GM20431 (cell line): ENCODE results near the gene ANKRD12.
"Not testable (repeated sequence)": the region's sequence is repeated elsewhere in the genome, so short reads cannot be mapped to it uniquely, and the experiment has no call there.

Experiments used
- in situ Hi-C: fragments of 300-500 bp; cut with MseI, MboI; formaldehyde crosslinking; loops from one replicate; pipeline ENCODE4 v1.15.0; 2020; ENCODE audit warnings: low sequenced_read_pairs; ENCODE audit not compliant: unreplicated experiment

ANKRD12 gene

DNA sequence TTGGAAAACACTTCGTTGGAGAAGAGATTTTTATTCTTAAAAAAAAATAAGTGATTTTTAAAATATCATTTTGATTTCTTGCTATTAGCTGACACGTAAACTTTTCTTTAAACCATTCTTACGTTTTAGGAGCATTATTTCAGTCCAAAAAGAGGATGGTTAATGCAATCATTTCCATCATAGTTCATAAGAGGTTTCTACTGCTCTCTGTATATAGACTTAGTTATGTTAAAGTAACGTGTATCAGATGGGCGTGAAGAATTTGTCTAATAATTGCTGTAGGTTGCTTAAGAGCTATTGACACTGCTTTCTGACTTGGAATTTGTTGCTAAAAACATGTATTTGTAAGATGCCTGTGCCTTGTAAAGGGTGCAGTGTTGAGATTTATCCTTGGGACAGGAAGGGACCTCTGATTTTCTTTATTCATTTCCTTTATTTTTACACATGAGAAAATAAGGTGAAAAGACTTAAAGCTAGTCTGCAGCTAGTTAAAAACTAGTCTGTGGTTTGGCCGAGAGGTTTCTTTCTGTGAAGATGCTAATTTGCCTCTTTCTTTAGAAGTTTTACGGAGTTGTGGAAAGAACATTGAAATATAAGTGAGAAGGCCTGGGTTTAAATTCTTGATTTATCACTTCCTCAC is 2.9 kb downstream of the ANKRD12 start:
- in situ Hi-C loops = no loop called here

DNA sequence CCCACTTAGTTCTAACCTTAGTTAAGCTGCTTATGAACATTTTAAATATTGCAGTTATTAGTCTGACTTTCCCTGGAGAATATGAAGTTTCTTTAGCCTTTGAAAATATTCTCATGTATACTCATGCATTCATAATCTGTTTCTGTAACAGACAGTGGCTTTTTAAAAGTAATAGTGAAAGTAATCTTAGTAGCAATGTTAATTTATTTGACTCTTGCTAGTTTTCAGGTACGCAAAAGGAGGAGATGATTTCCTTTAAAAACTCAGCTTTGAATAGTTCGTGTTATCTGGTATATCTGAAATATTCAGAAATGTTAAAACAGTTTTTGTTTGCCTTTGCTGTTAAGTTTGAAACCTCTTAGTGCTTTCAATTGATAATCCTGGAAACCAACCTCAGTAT is 3.8 kb downstream of the ANKRD12 start:
- in situ Hi-C loops = no loop called here

DNA sequence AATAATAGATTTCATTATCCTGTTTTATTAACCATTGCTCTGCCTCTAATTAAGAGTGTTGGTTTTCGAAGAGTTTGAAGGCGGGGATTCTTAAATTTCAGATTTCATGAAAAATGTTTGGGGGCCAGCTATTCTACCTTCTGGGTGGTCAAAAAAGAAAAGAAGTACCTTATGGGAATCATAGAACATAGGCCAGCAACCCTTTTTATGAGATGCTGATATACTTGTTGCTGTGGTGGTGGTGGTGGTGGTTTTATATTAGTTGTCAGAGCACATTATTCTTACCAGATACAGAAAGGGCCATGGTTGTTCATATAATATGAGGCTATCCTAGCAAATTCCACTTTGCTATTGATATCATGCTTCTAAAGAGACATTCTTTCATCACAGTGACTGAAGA is 4.4 kb downstream of the ANKRD12 start:
- in situ Hi-C loops = no loop called here

DNA sequence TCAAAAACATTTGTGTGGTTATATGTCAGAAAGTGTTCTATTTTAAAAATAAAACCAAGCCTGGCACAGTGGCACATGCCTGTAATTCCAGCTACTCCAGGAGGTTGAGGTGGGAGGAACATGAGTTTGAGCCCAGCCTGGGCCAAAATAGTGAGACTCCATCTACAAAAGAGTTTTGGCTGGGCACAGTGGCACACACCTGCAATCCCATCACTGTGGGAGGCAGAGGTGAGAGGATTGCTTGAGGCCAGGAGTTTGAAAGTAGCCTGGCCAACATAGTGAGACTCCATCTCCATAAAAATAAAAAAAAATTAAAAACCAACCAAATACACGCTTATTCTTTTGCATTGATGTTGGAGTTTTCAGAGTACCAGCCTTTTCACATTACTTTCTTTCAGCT is 9.6 kb downstream of the ANKRD12 start:
- in situ Hi-C loops = no loop called here

DNA sequence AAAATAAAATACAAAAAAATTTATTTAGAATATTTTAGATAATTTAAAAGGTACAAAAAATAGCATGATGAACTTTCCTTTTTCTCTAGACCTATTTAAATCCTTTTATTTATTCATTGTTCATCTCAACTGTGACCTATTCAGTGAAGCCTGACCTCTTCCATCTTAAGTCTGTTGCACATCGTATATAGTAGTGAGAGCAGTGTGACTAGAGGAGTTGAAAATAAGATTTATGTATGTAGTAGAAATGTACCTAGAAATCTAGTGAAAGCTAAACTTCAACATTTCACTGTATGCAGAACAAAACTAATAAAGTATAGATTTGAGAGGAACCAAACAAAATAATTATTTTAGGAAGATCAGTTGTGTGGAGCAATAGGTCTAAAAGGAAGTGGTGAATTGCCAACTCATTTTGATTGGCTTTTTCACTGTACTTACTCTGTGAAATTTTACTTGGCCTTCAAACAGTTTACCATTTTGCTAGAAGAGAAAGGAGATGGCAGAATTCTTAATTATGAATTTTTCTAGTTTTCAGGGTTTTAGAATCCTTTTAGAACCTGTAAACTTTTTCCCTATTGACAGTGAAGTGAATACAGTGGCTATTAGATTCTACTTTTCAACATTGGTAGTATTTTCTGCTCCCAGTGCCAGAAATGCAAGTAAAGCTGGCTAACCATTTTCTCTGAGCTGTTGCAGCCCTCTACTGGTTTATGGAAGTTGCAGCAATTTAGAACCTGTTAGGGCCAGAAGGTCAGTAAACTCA is 11.0 kb downstream of the ANKRD12 start:
- in situ Hi-C loops = no loop called here

DNA sequence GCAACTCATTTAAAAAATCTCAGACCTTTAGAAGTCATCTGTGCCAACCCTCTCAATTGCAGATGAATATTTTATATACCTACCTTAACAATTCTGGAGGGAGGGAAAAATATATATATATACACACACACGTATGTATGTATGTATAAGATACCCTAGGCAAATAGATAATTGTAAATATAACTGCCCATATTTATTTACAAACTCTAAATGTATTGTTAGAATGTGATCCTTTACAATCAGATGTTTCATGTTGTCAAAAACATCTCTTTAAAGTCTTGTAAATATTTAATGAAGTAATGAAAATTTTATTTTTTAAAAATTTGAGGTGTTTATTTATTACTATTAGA is 11.6 kb downstream of the ANKRD12 start:
- in situ Hi-C loops = no loop called here

DNA sequence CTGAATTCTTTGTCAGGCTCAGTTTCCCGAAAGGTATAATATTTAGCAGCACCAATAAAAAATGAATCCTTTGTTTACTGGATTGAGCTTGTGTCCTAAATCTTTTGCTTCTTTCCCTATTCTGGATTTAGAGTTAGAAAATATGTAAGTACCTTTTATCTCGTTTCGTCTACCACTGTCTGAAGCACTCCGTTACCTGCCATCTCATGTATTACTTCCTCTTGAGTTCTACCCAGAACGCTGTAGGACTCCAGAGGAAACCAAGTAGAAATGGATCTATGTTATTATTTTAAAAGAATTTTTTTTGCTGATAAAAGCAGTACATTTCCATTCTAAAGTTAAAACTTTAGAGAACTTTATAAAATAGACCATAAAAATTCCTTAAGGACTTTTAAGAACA is 13.5 kb downstream of the ANKRD12 start:
- in situ Hi-C loops = no loop called here

DNA sequence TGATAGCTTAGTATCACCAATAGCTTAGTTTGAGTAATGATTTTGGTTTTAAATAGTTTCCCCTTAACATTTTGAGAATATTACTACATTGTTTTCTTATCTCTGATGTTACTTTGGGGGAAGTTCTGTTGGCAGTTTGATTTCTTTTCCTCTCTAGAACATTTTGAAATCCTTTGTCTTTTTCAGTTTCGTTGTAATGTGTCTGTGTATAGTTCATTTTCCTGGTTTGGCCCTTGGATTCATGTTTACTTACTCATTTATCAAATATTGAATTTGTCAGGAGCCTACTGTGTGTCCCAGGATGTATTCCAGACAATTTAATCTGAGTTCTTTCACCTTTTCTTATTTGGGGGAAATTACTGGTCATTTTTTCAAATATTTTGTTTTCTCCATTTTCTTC is 16.7 kb downstream of the ANKRD12 start:
- in situ Hi-C loops = no loop called here

DNA sequence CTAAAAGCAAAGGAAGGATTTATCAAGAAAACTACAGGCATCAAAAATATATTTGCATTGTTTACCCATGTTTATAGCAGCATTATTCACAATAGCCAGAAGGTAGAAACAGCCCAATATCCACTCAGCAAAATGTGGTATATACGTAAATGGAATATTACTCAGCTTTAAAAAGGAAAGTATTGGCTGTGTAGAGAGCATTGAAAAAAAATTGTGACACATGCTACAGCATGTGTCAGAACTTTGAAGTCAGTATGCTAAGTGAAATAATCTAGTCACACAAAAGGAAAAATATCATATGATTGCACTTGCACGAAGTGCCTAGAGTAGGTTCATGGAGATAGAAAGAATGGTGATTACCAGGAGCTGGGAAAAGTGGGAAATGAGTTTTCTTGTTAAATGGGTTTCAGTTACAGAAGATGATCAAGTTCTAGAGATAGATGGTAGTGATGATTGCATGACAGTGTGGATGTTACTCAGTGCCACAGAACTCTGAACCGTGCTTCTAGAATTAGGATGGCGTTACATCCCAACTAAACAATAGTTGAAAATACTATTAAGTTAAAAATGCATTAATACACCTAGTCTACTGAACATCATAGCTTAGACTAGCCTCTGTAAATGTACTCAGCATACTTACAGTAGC is 20.1 kb downstream of the ANKRD12 start:
- in situ Hi-C loops = no loop called here

DNA sequence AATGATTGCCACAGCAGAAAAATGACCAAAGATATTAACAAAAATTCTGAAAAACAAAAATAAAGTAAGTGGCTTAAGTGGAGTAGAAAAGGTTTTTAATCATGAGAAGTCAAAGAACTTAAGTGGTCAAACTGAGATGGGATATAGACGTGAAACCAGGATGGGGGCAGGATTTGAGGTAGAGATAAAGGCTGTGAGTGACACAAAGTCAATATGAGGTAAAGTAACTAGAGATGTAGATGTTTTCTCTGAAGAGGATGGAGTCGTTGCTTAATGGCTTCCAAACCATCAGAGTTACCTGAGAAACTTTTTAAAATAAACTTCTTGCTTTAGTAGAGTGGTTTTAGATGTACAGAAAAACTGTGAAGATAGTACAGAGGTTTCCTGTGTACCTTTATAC is 21.2 kb downstream of the ANKRD12 start:
- in situ Hi-C loops = no loop called here

DNA sequence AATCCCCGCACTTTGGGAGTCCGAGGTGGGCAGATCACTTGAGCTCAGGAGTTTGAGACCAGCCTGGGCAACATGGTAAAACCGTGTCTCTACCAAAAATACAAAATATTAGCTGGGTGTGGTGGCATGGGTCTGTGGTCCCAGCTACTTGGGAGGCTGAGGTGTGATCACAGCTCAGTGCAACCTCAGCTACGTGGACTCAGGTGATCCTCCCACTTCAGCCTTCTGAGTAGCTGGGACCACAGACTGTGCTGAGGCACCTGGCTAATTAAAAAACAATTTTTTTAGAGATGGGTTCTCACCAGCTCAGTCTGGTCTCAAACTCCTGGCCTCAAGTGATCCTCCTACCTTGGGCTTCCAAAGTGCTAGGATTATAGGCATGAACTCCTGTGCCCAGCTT is 23.4 kb downstream of the ANKRD12 start:
- in situ Hi-C loops = no loop called here

DNA sequence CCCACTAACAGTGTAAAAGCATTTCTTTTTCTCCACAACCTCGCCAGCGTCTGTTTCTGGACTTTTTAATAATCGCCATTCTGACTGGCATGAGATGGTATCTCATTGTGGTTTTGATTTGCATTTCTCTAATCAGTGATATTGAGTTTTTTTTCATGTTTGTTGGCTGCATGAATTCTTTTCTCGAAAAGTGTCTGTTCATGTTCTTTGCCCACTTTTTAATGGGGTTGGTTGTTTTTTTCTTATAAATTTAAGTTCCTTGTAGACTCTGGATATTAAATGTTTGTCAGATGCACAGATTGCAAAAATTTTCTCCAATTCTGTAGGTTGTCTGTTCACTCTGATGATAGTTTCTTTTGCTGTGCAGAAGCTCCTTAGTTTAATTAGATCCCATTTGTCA is 26.1 kb downstream of the ANKRD12 start:
- in situ Hi-C loops = not testable (repeated sequence)

DNA sequence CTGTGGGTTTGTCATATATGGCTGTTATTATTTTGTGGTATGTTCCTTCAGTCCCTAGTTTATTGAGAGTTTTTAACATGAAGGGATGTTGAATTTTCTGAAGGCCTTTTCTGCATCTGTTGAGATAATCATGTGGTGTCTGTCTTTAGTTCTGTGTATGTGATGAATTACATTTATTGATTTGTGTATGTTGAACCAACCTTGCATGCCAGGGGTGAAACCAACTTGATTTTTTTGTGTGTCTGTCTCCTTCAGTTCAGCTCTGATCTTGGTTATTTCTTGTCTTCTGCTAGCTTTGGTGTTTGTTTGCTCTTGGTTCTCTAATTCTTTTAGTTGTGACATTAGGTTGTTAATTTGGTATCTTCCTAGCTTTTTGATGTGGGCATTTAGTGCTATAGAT is 27.6 kb downstream of the ANKRD12 start:
- in situ Hi-C loops = not testable (repeated sequence)

DNA sequence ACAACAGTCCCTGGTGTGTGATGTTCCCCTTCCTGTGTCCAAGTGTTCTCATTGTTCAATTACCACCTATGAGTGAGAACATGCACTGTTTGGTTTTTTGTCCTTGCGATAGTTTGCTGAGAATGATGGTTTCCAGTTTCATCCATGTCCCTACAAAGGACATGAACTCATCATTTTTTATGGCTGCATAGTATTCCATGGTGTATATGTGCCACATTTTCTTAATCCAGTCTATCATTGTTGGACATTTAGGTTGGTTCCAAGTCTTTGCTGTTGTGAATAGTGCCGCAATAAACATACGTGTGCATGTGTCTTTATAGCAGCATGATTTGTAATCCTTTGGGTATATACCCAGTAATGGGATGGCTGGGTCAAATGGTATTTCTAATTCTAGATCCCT is 29.3 kb downstream of the ANKRD12 start:
- in situ Hi-C loops = not testable (repeated sequence)

DNA sequence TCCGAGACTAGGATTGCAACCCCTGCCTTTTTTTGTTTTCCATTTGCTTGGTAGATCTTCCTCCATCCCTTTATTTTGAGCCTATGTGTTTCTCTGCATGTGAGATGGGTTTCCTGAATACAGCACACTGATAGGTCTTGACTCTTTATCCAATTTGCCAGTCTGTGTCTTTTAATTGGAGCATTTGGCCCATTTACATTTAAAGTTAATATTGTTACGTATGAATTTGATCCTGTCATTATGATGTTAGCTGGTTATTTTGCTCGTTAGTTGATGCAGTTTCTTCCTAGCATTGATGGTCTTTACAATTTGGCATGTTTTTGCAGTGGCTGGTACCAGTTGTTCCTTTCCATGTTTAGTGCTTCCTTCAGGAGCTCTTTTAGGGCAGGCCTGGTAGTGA is 32.9 kb downstream of the ANKRD12 start:
- in situ Hi-C loops = not testable (repeated sequence)

DNA sequence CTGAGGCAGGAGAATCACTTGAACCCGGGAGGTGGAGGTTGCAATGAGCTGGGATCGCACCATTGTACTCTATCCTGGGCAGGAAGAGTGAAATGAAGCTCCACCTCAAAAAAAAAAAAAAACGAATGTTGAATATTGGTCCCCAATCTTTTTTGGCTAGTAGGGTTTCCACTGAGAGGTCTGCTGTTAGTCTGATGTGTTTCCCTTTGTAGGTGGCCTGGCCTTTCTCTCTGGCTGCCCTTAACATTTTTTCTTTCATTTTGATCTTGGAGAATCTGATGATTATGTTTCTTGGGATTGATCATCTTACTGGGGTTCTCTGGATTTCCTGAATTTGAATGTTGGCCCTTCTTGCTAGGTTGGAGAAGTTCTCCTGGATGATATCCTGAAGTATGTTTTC is 35.3 kb downstream of the ANKRD12 start:
- in situ Hi-C loops = not testable (repeated sequence)

DNA sequence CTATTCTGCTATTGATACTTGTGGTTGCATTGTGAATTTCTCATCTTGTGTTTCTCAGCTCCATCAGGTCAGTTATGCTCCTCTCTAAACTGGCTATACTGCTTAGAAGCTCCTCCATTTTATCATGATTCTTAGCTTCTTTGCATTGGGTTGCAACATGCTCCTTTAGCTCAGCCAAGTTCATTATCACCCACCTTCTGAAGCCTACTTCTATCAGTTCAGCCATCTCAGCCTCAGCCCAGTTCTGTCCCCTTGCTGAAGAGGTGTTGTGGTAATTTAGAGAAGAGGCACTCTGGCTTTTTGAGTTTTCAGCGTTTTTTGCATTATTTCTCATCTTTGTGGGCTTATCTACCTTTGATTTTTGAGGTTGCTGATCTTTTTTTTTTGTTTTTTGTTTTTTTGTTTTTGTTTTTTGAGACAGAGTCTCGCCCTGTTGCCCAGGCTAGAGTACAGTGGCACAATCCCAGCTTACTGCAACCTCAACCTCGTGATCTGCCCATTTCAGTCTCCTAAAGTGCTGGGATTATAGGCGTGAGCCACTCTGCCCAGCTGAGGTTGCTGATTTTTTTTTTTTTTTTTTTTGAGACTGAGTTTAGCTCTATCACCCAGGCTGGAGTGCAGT is 36.0 kb downstream of the ANKRD12 start:
- in situ Hi-C loops = no loop called here

DNA sequence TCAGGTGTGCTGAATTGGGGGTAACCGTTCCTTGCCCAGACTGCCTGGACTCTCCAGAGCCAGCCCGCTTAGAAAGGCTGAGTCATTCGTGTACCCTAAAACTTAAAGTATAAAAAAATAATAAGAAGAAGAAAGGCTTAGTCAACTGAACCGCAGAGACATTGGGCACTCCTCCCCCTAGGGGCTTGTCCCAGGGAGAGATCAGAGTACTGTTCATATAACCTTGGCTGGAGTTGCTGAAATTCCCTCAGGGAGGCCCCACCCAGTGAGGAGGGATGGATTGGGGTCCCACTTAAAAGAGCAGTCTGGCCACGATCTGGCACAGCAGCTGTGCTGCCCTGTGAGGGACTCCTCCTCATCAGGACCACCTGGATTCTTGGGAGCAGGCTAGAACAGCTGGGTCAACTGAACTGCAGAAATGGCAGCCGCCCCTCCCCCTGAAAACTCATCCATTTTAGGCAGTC is 37.2 kb downstream of the ANKRD12 start:
- in situ Hi-C loops = no loop called here

DNA sequence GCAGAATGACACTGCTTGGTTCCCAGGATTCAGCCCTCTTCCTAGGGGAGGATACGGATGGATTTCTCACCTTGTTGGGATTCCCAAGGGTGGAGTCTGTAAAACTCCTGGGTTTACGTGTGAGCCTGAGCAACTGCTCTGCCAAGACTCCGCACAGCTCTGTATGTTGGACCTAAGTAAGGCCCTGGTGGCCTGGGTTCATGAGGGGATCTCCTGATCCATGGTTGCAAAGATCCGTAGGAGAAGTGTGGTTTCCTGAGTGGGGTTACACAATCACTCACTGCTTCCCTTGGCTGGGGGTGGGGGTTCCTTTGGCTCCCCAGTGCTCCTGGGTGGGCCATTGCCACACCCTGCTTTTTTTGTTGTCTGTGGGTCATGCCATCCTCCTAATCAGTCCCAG is 37.7 kb downstream of the ANKRD12 start:
- in situ Hi-C loops = no loop called here

DNA sequence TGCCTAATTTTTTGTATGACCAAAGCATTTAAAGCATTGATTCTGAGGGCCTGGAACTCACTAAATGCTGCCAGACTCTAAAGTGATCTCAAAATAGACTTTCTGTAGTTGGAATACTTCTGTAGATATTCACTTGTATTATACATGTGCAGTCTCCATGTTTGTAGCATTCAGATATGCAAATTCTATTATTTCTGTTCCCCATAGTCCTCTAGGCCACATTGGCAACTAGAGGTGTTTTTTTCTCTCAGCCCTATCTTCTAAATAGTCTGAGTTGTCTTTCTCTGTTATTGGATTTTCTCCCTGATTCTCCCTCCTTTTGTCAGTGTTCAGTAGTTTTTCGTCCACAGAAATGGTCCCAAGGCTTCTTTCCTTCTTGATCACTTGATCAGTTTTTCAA is 38.5 kb downstream of the ANKRD12 start:
- in situ Hi-C loops = no loop called here

DNA sequence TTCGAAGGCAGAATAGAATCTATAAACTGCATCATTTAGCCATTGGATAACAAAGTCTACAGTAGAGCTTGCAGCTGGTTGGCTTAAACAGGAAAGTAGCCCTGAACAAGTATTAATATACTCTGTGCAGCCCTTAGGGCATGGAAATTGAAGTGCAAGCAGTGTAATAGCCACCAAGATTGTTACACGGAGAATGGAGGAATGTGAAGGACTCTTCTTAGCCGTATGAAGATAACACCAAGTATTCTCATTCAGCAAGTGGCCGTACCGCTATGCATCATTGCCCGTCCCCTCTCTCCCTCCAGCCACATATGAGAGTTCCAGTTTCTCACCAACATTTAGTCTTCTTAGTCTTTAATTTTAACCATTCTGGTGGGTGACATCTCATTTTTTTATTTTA is 40.5 kb downstream of the ANKRD12 start:
- in situ Hi-C loops = no loop called here
